CD14-positive monocyte (primary cell): Measurements from ENCODE around the gene TFG. TPM values are rescaled to one million over a fixed set of nuclear protein-coding genes. Genes with fewer than 3 reads are reported as not detected.

Source experiments
- DNase-seq, 3 donors: peaks; one replicate each; pipeline ENCODE4 v3.0.0-alpha.2; 2011 to 2022
- H2AFZ ChIP-seq: 2 replicates; pipeline ENCODE4 v1.6.0; 2012; ENCODE audit warnings: mild to moderate bottlenecking, low read depth, low read length, inconsistent platforms; ENCODE audit not compliant: insufficient read depth, poor library complexity, severe bottlenecking
- H3K27ac ChIP-seq, 2 donors: 1 replicate in 1 of 2; 2 replicates in 1 of 2; pipeline ENCODE4 v1.5.1; 2012 to 2013; ENCODE audit warnings: low read length in 2 of 2, control low read depth in 1 of 2, inconsistent platforms in 1 of 2, low read depth in 1 of 2, mild to moderate bottlenecking in 1 of 2
- H3K27me3 ChIP-seq, 2 donors: one replicate each; pipeline versions ENCODE4 v1.6.0 to v1.6.1; 2011 to 2013; ENCODE audit warnings: low read length in 2 of 2; ENCODE audit not compliant: control insufficient read depth in 2 of 2, insufficient read depth in 2 of 2
- H3K36me3 ChIP-seq, 2 donors: replicated peaks in 1 of 2; 1 replicate in 1 of 2; 2 replicates in 1 of 2; pipeline versions ENCODE4 v1.5.1 to v1.6.1; 2012 to 2013; ENCODE audit warnings: low read length in 2 of 2, control low read depth in 1 of 2, inconsistent platforms in 1 of 2, mild to moderate bottlenecking in 1 of 2; ENCODE audit not compliant: insufficient read depth in 2 of 2, control insufficient read depth in 1 of 2
- H3K4me1 ChIP-seq, 2 donors: 1 replicate in 1 of 2; 2 replicates in 1 of 2; pipeline versions ENCODE4 v1.5.1 to v1.6.1; 2012 to 2013; ENCODE audit warnings: low read length in 2 of 2, control low read depth in 1 of 2, inconsistent platforms in 1 of 2, mild to moderate bottlenecking in 1 of 2, moderate library complexity in 1 of 2; ENCODE audit not compliant: insufficient read depth in 2 of 2, control insufficient read depth in 1 of 2
- H3K4me2 ChIP-seq: replicated peaks from 2 replicates; pipeline ENCODE3; 2012; ENCODE audit warnings: low read length, moderate library complexity, mild to moderate bottlenecking; ENCODE audit not compliant: poor library complexity, severe bottlenecking; ENCODE audit errors: extremely low read depth
- H3K4me3 ChIP-seq, 3 experiments: fragments of 200-600 bp in 1 of 3; sonication (generic) in 1 of 3; replicated peaks in 1 of 3; 1 replicate in 2 of 3; 2 replicates in 1 of 3; pipeline ENCODE4 v1.5.1; 2011 to 2013; ENCODE audit warnings: low read length in 3 of 3, mild to moderate bottlenecking in 3 of 3, control low read depth in 2 of 3, low read depth in 2 of 3, inconsistent platforms in 1 of 3, moderate library complexity in 1 of 3
- H3K79me2 ChIP-seq: 2 replicates; pipeline ENCODE4 v1.6.0; 2012; ENCODE audit warnings: mild to moderate bottlenecking, control low read depth, inconsistent platforms, low read length, moderate library complexity; ENCODE audit not compliant: insufficient read depth
- H3K9ac ChIP-seq: 2 replicates; pipeline ENCODE4 v1.6.0; 2017; ENCODE audit warnings: low read length, mild to moderate bottlenecking; ENCODE audit not compliant: insufficient read depth, poor library complexity, severe bottlenecking
- H3K9me3 ChIP-seq, 2 donors: replicated peaks in 1 of 2; 1 replicate in 1 of 2; 2 replicates in 1 of 2; pipeline versions ENCODE4 v1.5.1 to v1.6.1; 2012 to 2013; ENCODE audit warnings: low read length in 2 of 2, control low read depth in 1 of 2; ENCODE audit not compliant: control insufficient read depth in 1 of 2, insufficient read depth in 1 of 2
- H4K20me1 ChIP-seq: 2 replicates; pipeline ENCODE4 v1.6.0; 2012; ENCODE audit warnings: mild to moderate bottlenecking, low read length, control low read depth, moderate library complexity; ENCODE audit not compliant: insufficient read depth
- H3K27ac Mint-ChIP-seq, 7 donors: one replicate each; pipeline ENCODE4 v1.8.0; 2020; ENCODE audit warnings: mild to moderate bottlenecking in 7 of 7, mixed read lengths in 7 of 7, moderate library complexity in 6 of 7, inconsistent platforms in 2 of 7
- H3K27me3 Mint-ChIP-seq, 3 donors: one replicate each; pipeline ENCODE4 v1.8.0; 2021 to 2022; ENCODE audit warnings: low read depth in 3 of 3, mild to moderate bottlenecking in 3 of 3, mixed read lengths in 3 of 3, moderate library complexity in 3 of 3, inconsistent platforms in 1 of 3
- H3K36me3 Mint-ChIP-seq, 2 donors: one replicate each; pipeline ENCODE4 v1.8.0; 2020; ENCODE audit warnings: mixed read lengths in 2 of 2, inconsistent platforms in 1 of 2, mild to moderate bottlenecking in 1 of 2
- H3K4me1 Mint-ChIP-seq: one replicate; pipeline ENCODE4 v1.8.0; 2020; ENCODE audit warnings: mild to moderate bottlenecking, mixed read lengths
- H3K4me3 Mint-ChIP-seq, 2 donors: one replicate each; pipeline ENCODE4 v1.8.0; 2020; ENCODE audit warnings: mild to moderate bottlenecking in 2 of 2, mixed read lengths in 2 of 2, moderate library complexity in 1 of 2
- H3K9me3 Mint-ChIP-seq, 7 donors: one replicate each; pipeline ENCODE4 v1.8.0; 2020 to 2022; ENCODE audit warnings: mixed read lengths in 7 of 7, mild to moderate bottlenecking in 6 of 7, moderate library complexity in 6 of 7, inconsistent platforms in 2 of 7
- WGBS: methylation state at CpG from one replicate; pipeline ENCODE4 v1.1.5; 2013; ENCODE audit warnings: missing lambda C conversion rate; ENCODE audit not compliant: insufficient coverage; 5-methylcytosine and 5-hydroxymethylcytosine counted together
- intact Hi-C, 2 donors: fragments of 100-400 bp; cut with micrococcal nuclease; formaldehyde crosslinking; loops; one replicate each; pipeline versions ENCODE4 v1.15.0 to v1.15.1; 2023
- polyA plus RNA-seq, 3 donors: library from polyadenylated mRNA; depleted of rRNA in 1 of 3; unstranded in 2 of 3; stranded (reverse) in 1 of 3; fragments of 300-500 nt in 2 of 3; fragments of >200 nt in 1 of 3; fragmentation: Illumina TruSeq in 2 of 3; gene quantifications; 1 replicate in 2 of 3; 2 replicates in 1 of 3; pipeline ENCODE4 v1.2.3, GENCODE V29; 2012 to 2021
- TF ChIP-seq, protein P1 (sequence below): fragments of 200-600 bp; IDR thresholded peaks from one replicate; pipeline ENCODE4 v1.8.0; 2022; ENCODE audit warnings: antibody characterized with exemption, mild to moderate bottlenecking

Gene TFG
- polyA plus RNA-seq, 3 donors, result 37.9 to 51.2 (median 44.8) TPM

DNA sequence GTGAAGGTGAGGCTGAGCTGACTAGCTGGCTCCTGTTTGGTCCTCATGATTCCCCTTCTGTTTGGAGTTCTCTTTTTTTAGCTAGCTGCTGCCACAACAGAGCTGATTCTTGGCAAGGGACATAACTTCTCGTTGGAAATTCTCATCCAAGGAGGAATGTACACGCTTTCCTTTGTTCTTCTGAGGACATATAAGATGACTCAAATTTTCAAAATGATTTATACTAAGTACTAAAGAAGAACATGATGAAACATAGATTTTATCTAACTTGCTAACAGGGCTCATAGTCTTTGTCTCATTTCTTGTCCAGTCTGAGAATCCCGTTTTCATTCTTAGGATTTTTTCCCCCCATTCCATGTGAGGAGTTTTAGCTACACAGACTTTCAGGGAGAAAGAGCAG, 2.9 kb upstream of the TFG start:
- Mint-ChIP-seq H3K4me1 (peaks cover 17% of the 10 kb centered on the region), H3K27ac (no peak overlapping the region), H3K27me3 (peaks cover 0 to 4% (median 2%) of the 10 kb centered on the region in 3 donors), H3K4me3 (no peak overlapping the region), H3K36me3 (peaks cover 2 to 12% of the 10 kb centered on the region in 2 donors), H3K9me3 (peaks cover 0 to 7% (median 5%) of the 10 kb centered on the region in 7 donors)
- peaks cover 0 to 6% of the 10 kb centered on the region in 2 donors for H3K27me3 ChIP-seq
- H3K36me3 ChIP-seq, result no peaks in the 10 kb centered on the region
- H3K27ac ChIP-seq, result no peak overlapping the region
- no peak overlapping the region for H3K9ac ChIP-seq
- peaks cover 16% of the 10 kb centered on the region for H3K79me2 ChIP-seq
- intact Hi-C loops, result loop anchor here in 1 of 2 donors (10.0 kb wide), 1 partner anchor 892 kb away; the partner anchor contains the start of gene CMSS1
- peaks cover 11% of the 10 kb centered on the region for H4K20me1 ChIP-seq
- TF ChIP-seq, protein P1, sequence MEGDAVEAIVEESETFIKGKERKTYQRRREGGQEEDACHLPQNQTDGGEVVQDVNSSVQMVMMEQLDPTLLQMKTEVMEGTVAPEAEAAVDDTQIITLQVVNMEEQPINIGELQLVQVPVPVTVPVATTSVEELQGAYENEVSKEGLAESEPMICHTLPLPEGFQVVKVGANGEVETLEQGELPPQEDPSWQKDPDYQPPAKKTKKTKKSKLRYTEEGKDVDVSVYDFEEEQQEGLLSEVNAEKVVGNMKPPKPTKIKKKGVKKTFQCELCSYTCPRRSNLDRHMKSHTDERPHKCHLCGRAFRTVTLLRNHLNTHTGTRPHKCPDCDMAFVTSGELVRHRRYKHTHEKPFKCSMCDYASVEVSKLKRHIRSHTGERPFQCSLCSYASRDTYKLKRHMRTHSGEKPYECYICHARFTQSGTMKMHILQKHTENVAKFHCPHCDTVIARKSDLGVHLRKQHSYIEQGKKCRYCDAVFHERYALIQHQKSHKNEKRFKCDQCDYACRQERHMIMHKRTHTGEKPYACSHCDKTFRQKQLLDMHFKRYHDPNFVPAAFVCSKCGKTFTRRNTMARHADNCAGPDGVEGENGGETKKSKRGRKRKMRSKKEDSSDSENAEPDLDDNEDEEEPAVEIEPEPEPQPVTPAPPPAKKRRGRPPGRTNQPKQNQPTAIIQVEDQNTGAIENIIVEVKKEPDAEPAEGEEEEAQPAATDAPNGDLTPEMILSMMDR, result no peak
- no peak overlapping the region for H3K4me2 ChIP-seq
- no peak overlapping the region for H3K4me3 ChIP-seq
- DNase-seq, result no peak
- peaks cover 17 to 18% of the 10 kb centered on the region in 2 donors for H3K4me1 ChIP-seq
- H2AFZ ChIP-seq, result peak overlapping the region; percentile 9
- no CpG with 5 or more reads among the region's 3 CpGs for WGBS
- H3K9me3 ChIP-seq, result no peaks in the 10 kb centered on the region

GRCh38 chr3:100708644-100708988, 678 bp upstream of the TFG start:
- Mint-ChIP-seq H3K27ac (peak overlapping the region; percentile 88 to 95 (median 90)), H3K27me3 (peaks cover 0 to 4% (median 2%) of the 10 kb centered on the region in 3 donors), H3K4me1 (peaks cover 26% of the 10 kb centered on the region), H3K9me3 (peaks cover 0 to 7% (median 5%) of the 10 kb centered on the region in 7 donors), H3K36me3 (peaks cover 6 to 15% of the 10 kb centered on the region in 2 donors), H3K4me3 (peak overlapping the region; percentile 81 to 88)
- peak overlapping the region in 1 of 2 donors; percentile 86 for H3K27ac ChIP-seq
- H2AFZ ChIP-seq, result peak overlapping the region; percentile 73
- H3K4me3 ChIP-seq, result peak overlapping the region; percentile 44 to 83 (median 65)
- TF ChIP-seq, protein P1, result no peak
- intact Hi-C loops, result loop anchor here in 1 of 2 donors (10.0 kb wide), 1 partner anchor 894 kb away; the partner anchor contains the start of gene CMSS1
- H3K79me2 ChIP-seq, result peaks cover 38% of the 10 kb centered on the region
- H3K4me1 ChIP-seq, result peaks cover 17 to 18% of the 10 kb centered on the region in 2 donors
- H3K4me2 ChIP-seq, result peak overlapping the region; percentile 63
- no peaks in the 10 kb centered on the region for H3K9me3 ChIP-seq
- H3K9ac ChIP-seq, result peak overlapping the region; percentile 78
- H3K27me3 ChIP-seq, result peaks cover 0 to 6% of the 10 kb centered on the region in 2 donors
- no peak for DNase-seq
- WGBS, result no CpG with 5 or more reads among the region's 3 CpGs
- H3K36me3 ChIP-seq, result peaks cover 0 to 3% of the 10 kb centered on the region in 2 donors
- peaks cover 32% of the 10 kb centered on the region for H4K20me1 ChIP-seq
